Stimulated activated CD8-positive, alpha-beta memory T cell treated with anti-CD3 and anti-CD28 coated beads, Interleukin-15, amount 100 ng/mL, for 1 hour (primary cell): ENCODE data around the gene PHC2.

Experiments used
- DNase-seq: peaks from one replicate; pipeline ENCODE4 v3.0.0-alpha.2; 2020; ENCODE audit warnings: low read depth

The PHC2 gene

GRCh38 chr1:33349778-33350610 lies 80.9 kb downstream of the PHC2 start:
- peak; percentile 44 for DNase-seq

GRCh38 chr1:33349081-33349759 lies 81.7 kb downstream of the PHC2 start:
- DNase-seq = no peak

GRCh38 chr1:33348676-33349080 lies 82.2 kb downstream of the PHC2 start:
- no peak for DNase-seq

GRCh38 chr1:33348194-33348593 lies 82.7 kb downstream of the PHC2 start:
- no peak for DNase-seq

- DNase-seq = no peak
Measured at GRCh38 chr1:33347650-33347992, 83.3 kb downstream of the PHC2 start.

GRCh38 chr1:33346927-33347649 lies 83.8 kb downstream of the PHC2 start:
- DNase-seq = no peak

- DNase-seq = no peak
Measured at GRCh38 chr1:33346533-33346926, 84.4 kb downstream of the PHC2 start.

- DNase-seq = no peak
Measured at GRCh38 chr1:33344896-33345560, 85.9 kb downstream of the PHC2 start.

GRCh38 chr1:33343539-33343938 lies 87.4 kb downstream of the PHC2 start:
- DNase-seq = no peak

- DNase-seq = no peak
Measured at GRCh38 chr1:33342041-33342723, 88.7 kb downstream of the PHC2 start.

GRCh38 chr1:33341190-33341589 lies 89.7 kb downstream of the PHC2 start:
- no peak for DNase-seq

GRCh38 chr1:33339413-33339812 lies 91.5 kb downstream of the PHC2 start:
- DNase-seq = no peak

- DNase-seq = no peak
Measured at GRCh38 chr1:33338440-33339211, 92.3 kb downstream of the PHC2 start.

- DNase-seq = no peak
Measured at GRCh38 chr1:33338048-33338439, 92.9 kb downstream of the PHC2 start.

GRCh38 chr1:33337441-33337840 lies 93.5 kb downstream of the PHC2 start:
- DNase-seq = no peak

GRCh38 chr1:33336580-33336979 lies 94.3 kb downstream of the PHC2 start:
- DNase-seq = no peak

GRCh38 chr1:33335020-33335419 lies 95.9 kb downstream of the PHC2 start:
- DNase-seq = no peak

- no peak for DNase-seq
Measured at GRCh38 chr1:33334081-33334552, 96.8 kb downstream of the PHC2 start.

GRCh38 chr1:33332881-33333280 lies 98.0 kb downstream of the PHC2 start:
- DNase-seq = no peak

- no peak for DNase-seq
Measured at GRCh38 chr1:33332357-33332789, 98.5 kb downstream of the PHC2 start.
